HPDE6-E6E7 (cell line): ENCODE data around the gene GNAS.
A peak's percentile ranks its signal among the peaks of the same experiment; 100 is the strongest.

ENCODE experiments used
- DNase-seq: peaks from one replicate; pipeline ENCODE4 v3.0.0; 2011; ENCODE audit warnings: missing footprints; ENCODE audit errors: extremely low spot score

GNAS gene

GRCh38 chr20:58897488-58897887, 45.0 kb downstream of the GNAS start:
- no peak for DNase-seq

- no peak for DNase-seq
These were observed 46.3 kb downstream of the GNAS start for GRCh38 chr20:58898629-58899408.

- DNase-seq = no peak
These were observed 47.0 kb downstream of the GNAS start for GRCh38 chr20:58899512-58899911.

GRCh38 chr20:58900397-58900796, 47.9 kb downstream of the GNAS start:
- no peak for DNase-seq

- DNase-seq = no peak
These were observed 49.2 kb downstream of the GNAS start for GRCh38 chr20:58901488-58902402.

GRCh38 chr20:58903614-58904013, 51.1 kb downstream of the GNAS start:
- no peak for DNase-seq

- no peak for DNase-seq
These were observed 52.7 kb downstream of the GNAS start for GRCh38 chr20:58905236-58905635.

- no peak for DNase-seq
These were observed 53.6 kb downstream of the GNAS start for GRCh38 chr20:58906111-58906510.

- peak; percentile 78 for DNase-seq
These were observed 54.4 kb downstream of the GNAS start for GRCh38 chr20:58906894-58907293.

GRCh38 chr20:58907320-58908137, 55.0 kb downstream of the GNAS start:
- DNase-seq = peak; percentile 64

GRCh38 chr20:58908221-58908620, 55.7 kb downstream of the GNAS start:
- no peak for DNase-seq

GRCh38 chr20:58908941-58909340, 56.4 kb downstream of the GNAS start:
- DNase-seq = no peak

GRCh38 chr20:58909585-58909984, 57.1 kb downstream of the GNAS start:
- DNase-seq = no peak

- DNase-seq = no peak
These were observed 58.0 kb downstream of the GNAS start for GRCh38 chr20:58910473-58910872.

- DNase-seq = no peak
These were observed 58.8 kb downstream of the GNAS start for GRCh38 chr20:58911309-58911708.

GRCh38 chr20:58911970-58912369, 59.5 kb downstream of the GNAS start:
- no peak for DNase-seq

GRCh38 chr20:58913079-58913478, 60.6 kb downstream of the GNAS start:
- no peak for DNase-seq

GRCh38 chr20:58918621-58919020, 66.1 kb downstream of the GNAS start:
- DNase-seq = no peak

- DNase-seq = no peak
These were observed 69.0 kb downstream of the GNAS start for GRCh38 chr20:58921564-58921963.

GRCh38 chr20:58922036-58922435, 69.5 kb downstream of the GNAS start:
- no peak for DNase-seq

GRCh38 chr20:58923117-58923712, 70.7 kb downstream of the GNAS start:
- no peak for DNase-seq
